ENCODE results near the gene MEGF10. TPM values are rescaled to one million over a fixed set of nuclear protein-coding genes. Genes with fewer than 3 reads are reported as not detected.

Gene MEGF10
- polyA plus RNA-seq, 3 donors = not detected

- Histone ChIP-seq H3K79me2 (ENCODE audit: insufficient read depth, low read length) (no peaks in the 10 kb centered on the region), H3K27me3 (ENCODE audit: control insufficient read depth in 2 of 2, insufficient read depth in 2 of 2, low read length in 2 of 2) (no peaks in the 10 kb centered on the region), H3K27ac (ENCODE audit: low read depth in 1 of 2, low read length in 2 of 2) (no peak overlapping the region), H3K9me3 (replicated peaks in 1 of 2; ENCODE audit: control insufficient read depth in 1 of 2, insufficient read depth in 1 of 2, low read length in 2 of 2) (no peaks in the 10 kb centered on the region), H3K4me1 (ENCODE audit: control insufficient read depth in 1 of 2, insufficient read depth in 2 of 2, low read length in 2 of 2) (no peaks in the 10 kb centered on the region), H4K20me1 (ENCODE audit: insufficient read depth, low read length) (no peaks in the 10 kb centered on the region), H3K9ac (ENCODE audit: insufficient read depth, low read length, poor library complexity, severe bottlenecking) (no peak overlapping the region), H3K4me3 (replicated peaks in 1 of 3; ENCODE audit: low read depth in 2 of 3, low read length in 3 of 3) (no peak overlapping the region), H3K36me3 (replicated peaks in 1 of 2; ENCODE audit: control insufficient read depth in 1 of 2, insufficient read depth in 2 of 2, low read length in 2 of 2) (no peaks in the 10 kb centered on the region), H2AFZ (ENCODE audit: insufficient read depth, low read depth, low read length, poor library complexity, severe bottlenecking) (no peak overlapping the region), H3K4me2 (replicated peaks; ENCODE audit: extremely low read depth, low read length, poor library complexity, severe bottlenecking) (no peak overlapping the region)
- intact Hi-C loops (cut with micrococcal nuclease) = no loop called here
- DNase-seq = no peak
- Mint-ChIP-seq H3K27ac (no peak overlapping the region), H3K36me3 (no peaks in the 10 kb centered on the region), H3K27me3 (ENCODE audit: low read depth in 3 of 3) (peaks cover 0 to 4% (median 0%) of the 10 kb centered on the region in 3 donors), H3K4me1 (peaks cover 5% of the 10 kb centered on the region), H3K4me3 (no peak overlapping the region), H3K9me3 (peaks cover 0 to 2% (median 0%) of the 10 kb centered on the region in 7 donors)
- 100% methylated on average over 4 of the region's 4 CpGs for WGBS (ENCODE audit: insufficient coverage)
- TF ChIP-seq CTCF (IDR thresholded peaks at IDR 0.05) = no peak
Measured at GRCh38 chr5:127416906-127417305, 126.3 kb downstream of the MEGF10 start.

- Histone ChIP-seq H3K79me2 (ENCODE audit: insufficient read depth, low read length) (no peaks in the 10 kb centered on the region), H3K9ac (ENCODE audit: insufficient read depth, low read length, poor library complexity, severe bottlenecking) (no peak overlapping the region), H3K4me2 (replicated peaks; ENCODE audit: extremely low read depth, low read length, poor library complexity, severe bottlenecking) (no peak overlapping the region), H3K36me3 (replicated peaks in 1 of 2; ENCODE audit: control insufficient read depth in 1 of 2, insufficient read depth in 2 of 2, low read length in 2 of 2) (no peaks in the 10 kb centered on the region), H3K27me3 (ENCODE audit: control insufficient read depth in 2 of 2, insufficient read depth in 2 of 2, low read length in 2 of 2) (no peaks in the 10 kb centered on the region), H3K4me1 (ENCODE audit: control insufficient read depth in 1 of 2, insufficient read depth in 2 of 2, low read length in 2 of 2) (no peaks in the 10 kb centered on the region), H4K20me1 (ENCODE audit: insufficient read depth, low read length) (no peaks in the 10 kb centered on the region), H2AFZ (ENCODE audit: insufficient read depth, low read depth, low read length, poor library complexity, severe bottlenecking) (no peak overlapping the region), H3K4me3 (replicated peaks in 1 of 3; ENCODE audit: low read depth in 2 of 3, low read length in 3 of 3) (no peak overlapping the region), H3K9me3 (replicated peaks in 1 of 2; ENCODE audit: control insufficient read depth in 1 of 2, insufficient read depth in 1 of 2, low read length in 2 of 2) (no peaks in the 10 kb centered on the region), H3K27ac (ENCODE audit: low read depth in 1 of 2, low read length in 2 of 2) (no peak overlapping the region)
- intact Hi-C loops (cut with micrococcal nuclease) = no loop called here
- no peak overlapping the region for H3K4me3 Mint-ChIP-seq
- H3K9me3 Mint-ChIP-seq = peaks cover 0 to 7% (median 0%) of the 10 kb centered on the region in 7 donors
- TF ChIP-seq CTCF (IDR thresholded peaks at IDR 0.05) = no peak
- peaks cover 0 to 4% (median 0%) of the 10 kb centered on the region in 3 donors for H3K27me3 Mint-ChIP-seq (ENCODE audit: low read depth in 3 of 3)
- no peaks in the 10 kb centered on the region for H3K36me3 Mint-ChIP-seq
- no peak for DNase-seq
- peaks cover 5% of the 10 kb centered on the region for H3K4me1 Mint-ChIP-seq
- H3K27ac Mint-ChIP-seq = no peak overlapping the region
- WGBS (ENCODE audit: insufficient coverage) = 94% methylated on average over 2 of the region's 2 CpGs
Measured at GRCh38 chr5:127417528-127417927, 126.9 kb downstream of the MEGF10 start.
